Prostate gland (tissue), 2 donors: ENCODE measurements around the gene ELOVL5.

ENCODE experiments used
- CTCF ChIP-seq, 4 experiments: fragments of 200-600 bp in 2 of 4; fragments of 450-650 bp in 2 of 4; sonication (generic) in 2 of 4; IDR thresholded peaks; 1 replicate in 3 of 4; 2 replicates in 1 of 4; pipeline ENCODE4 v1.5.1; 2016 to 2019; ENCODE audit warnings: antibody characterized with exemption in 4 of 4, mild to moderate bottlenecking in 2 of 4, moderate library complexity in 2 of 4
- POLR2A ChIP-seq: fragments of 450-650 bp; IDR thresholded peaks from one replicate; pipeline ENCODE4 v1.6.1; 2016; ENCODE audit warnings: antibody characterized with exemption, mild to moderate bottlenecking
- POLR2AphosphoS5 ChIP-seq: sonication (generic); formaldehyde crosslinking; IDR thresholded peaks from one replicate; pipeline ENCODE4 v1.6.1; 2017; ENCODE audit warnings: antibody characterized with exemption

- TF ChIP-seq POLR2A (no peak), CTCF (IDR thresholded peaks at IDR 0.05) (no peak), POLR2AphosphoS5 (no peak)
Observed at GRCh38 chr6:53263917-53264316, 84.8 kb downstream of the ELOVL5 start.
